ENCODE measurements around the gene RHOBTB3. TPM values are rescaled to one million over a fixed set of nuclear protein-coding genes. Genes with fewer than 3 reads are reported as not detected.

RHOBTB3 gene
- 64.1 and 91.1 TPM in 2 replicates for total RNA-seq

DNA sequence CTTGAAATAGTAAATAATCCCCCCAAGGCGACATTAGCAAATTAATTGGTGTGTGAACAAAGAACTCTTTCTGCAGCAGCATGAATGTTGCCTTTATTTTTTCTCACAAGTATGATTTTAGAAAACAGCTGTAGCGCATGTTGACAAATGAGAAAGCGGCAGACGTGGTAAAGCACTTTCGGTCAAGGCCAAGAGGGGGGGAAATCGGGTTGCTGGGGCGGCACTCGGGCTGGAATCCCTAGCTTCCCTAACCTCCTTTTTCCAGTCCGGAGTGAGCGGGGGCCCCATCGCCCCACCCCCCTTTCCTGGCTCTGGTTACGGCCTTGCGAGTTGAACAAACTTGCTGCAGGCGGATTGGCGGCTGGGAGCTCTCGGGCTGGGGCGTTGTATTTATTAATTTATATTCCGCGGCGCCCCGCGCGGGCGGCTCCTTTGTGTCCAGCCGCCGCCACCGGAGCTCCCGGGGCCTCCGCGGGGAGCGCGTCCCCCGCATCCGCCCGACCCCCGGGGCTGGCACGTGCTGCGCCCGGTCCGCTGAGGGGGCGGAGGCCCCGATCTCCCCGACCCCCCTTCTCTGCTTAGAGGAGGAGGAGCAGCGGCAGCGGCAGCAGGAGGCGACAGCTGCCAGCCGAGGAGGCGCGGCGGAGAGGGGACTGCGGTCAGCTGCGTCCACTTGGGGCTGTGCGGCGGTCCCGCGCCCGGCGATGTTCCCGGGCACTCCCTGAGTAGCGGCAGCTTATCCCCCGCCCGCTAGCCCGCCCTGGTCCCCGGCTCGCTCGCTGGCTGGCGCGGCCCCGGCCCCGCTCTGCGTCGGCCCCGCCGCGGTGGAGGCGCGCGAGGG, at the start of gene RHOBTB3:
RHOBTB3 (plus strand) TSS at position 607 of the 841 bp plus-strand sequence. CDS start 347 bp downstream, outside the sequence.

GRCh38 chr5:95682891-95683290, 48.2 kb upstream of the RHOBTB3 start, which contains the start of gene SPATA9:
TSS of gene SPATA9 (minus strand) at chr5:95682991. CDS start at chr5:95682854, 137 bp downstream.

GRCh38 chr5:95822542-95823181, 91.5 kb downstream of the RHOBTB3 start, which contains the start of gene GLRX:
TSS of gene GLRX (minus strand) at chr5:95822726. CDS start at chr5:95822662, 64 bp downstream.

Other genes starting within 250 kb of the RHOBTB3 start
- 113 and 154 TPM in 2 replicates for gene SKIC3, start 176.4 kb upstream of the RHOBTB3 start, total RNA-seq
- gene ARSK, start 176.2 kb upstream of the RHOBTB3 start, total RNA-seq = 7.3 and 14.2 TPM in 2 replicates
- 0.18 and 0.19 TPM in 2 replicates for gene GPR150, start 111.2 kb upstream of the RHOBTB3 start, total RNA-seq
- 1.3 and 1.7 TPM in 2 replicates for gene RFESD, start 84.6 kb upstream of the RHOBTB3 start, total RNA-seq
- gene SPATA9, start 48.3 kb upstream of the RHOBTB3 start, total RNA-seq = 0.18 TPM in 1 of 2 replicates, not detected in the other
- 15.8 and 19.6 TPM in 2 replicates for gene GLRX, start 91.4 kb downstream of the RHOBTB3 start, total RNA-seq
- 9.3 and 28.2 TPM in 2 replicates for gene ELL2, start 230.5 kb downstream of the RHOBTB3 start, total RNA-seq